Ovary (tissue), 9 donors: ENCODE measurements around the gene KCNN3. TPM values are rescaled to one million over a fixed set of nuclear protein-coding genes. Genes with fewer than 3 reads are reported as not detected.

Experiments
- DNase-seq, 5 donors: peaks; one replicate each; pipeline ENCODE4 v3.0.0-alpha.2; 2019 to 2020
- H3K27ac ChIP-seq, 2 donors: fragments of 200-600 bp; one replicate each; pipeline versions ENCODE4 v1.5.1 to v1.8.0; 2019 to 2022
- H3K27me3 ChIP-seq: fragments of 200-600 bp; one replicate; pipeline ENCODE4 v1.8.0; 2022
- H3K36me3 ChIP-seq: fragments of 200-600 bp; sonication (generic); one replicate; pipeline ENCODE4 v1.5.1; 2019
- H3K4me1 ChIP-seq: one replicate; pipeline ENCODE4 v1.8.1; 2013; ENCODE audit warnings: mild to moderate bottlenecking, moderate library complexity; ENCODE audit not compliant: insufficient read depth
- H3K4me3 ChIP-seq: fragments of 200-600 bp; sonication (generic); one replicate; pipeline ENCODE4 v1.5.1; 2017
- H3K9me3 ChIP-seq, 2 donors: fragments of 200-600 bp in 1 of 2; sonication (generic) in 1 of 2; one replicate each; pipeline versions ENCODE4 v1.5.1 to v1.8.1; 2013 to 2019; ENCODE audit warnings: mild to moderate bottlenecking in 1 of 2, moderate library complexity in 1 of 2
- CTCF ChIP-seq, 3 donors: fragments of 450-650 bp in 2 of 3; fragments of 200-600 bp in 1 of 3; IDR thresholded peaks; one replicate each; pipeline versions ENCODE4 v1.5.1 to v1.8.0; 2016 to 2022; ENCODE audit warnings: antibody characterized with exemption in 3 of 3, mild to moderate bottlenecking in 1 of 3
- EP300 ChIP-seq: sonication (generic); formaldehyde crosslinking; IDR thresholded peaks from one replicate; pipeline ENCODE4 v1.6.1; 2017; ENCODE audit warnings: antibody characterized with exemption
- POLR2A ChIP-seq: fragments of 450-650 bp; IDR thresholded peaks from one replicate; pipeline ENCODE4 v1.6.1; 2017; ENCODE audit warnings: antibody characterized with exemption, mild to moderate bottlenecking, moderate library complexity
- WGBS, 3 donors: extraction: QIAGEN DNeasy Blood & Tissue Kit in 1 of 3; methylation state at CpG; one replicate each; pipeline versions ENCODE4 v1.1.5 to v1.1.7; 2013 to 2017; 5-methylcytosine and 5-hydroxymethylcytosine counted together
- intact Hi-C, 4 donors: fragments of 100-400 bp; cut with DNase I; formaldehyde crosslinking; loops; one replicate each; pipeline versions ENCODE4 v1.11.0 to v1.15.1; 2022 to 2023
- polyA plus RNA-seq, 2 donors: library from polyadenylated mRNA; stranded (reverse); fragments of 200-250 nt in 1 of 2; fragments of 350-450 nt in 1 of 2; fragmentation: Illumina TruSeq in 1 of 2; extraction: RNeasy Lipid Tissue Mini Kit (QIAGEN cat#74804) in 1 of 2; gene quantifications; one replicate each; pipeline ENCODE4 v1.2.3, GENCODE V29; 2013 to 2014
- total RNA-seq, 7 donors: library from RNA; depleted of rRNA in 2 of 7; stranded (reverse); fragments of >200 nt in 2 of 7; fragmentation: NEBNext Ultra II Directional in 3 of 7; extraction: Animal tissue kit (Norgen Biotek cat#: 25700) in 3 of 7; gene quantifications; one replicate each; pipeline versions ENCODE4 v1.1.0 to v1.2.4, GENCODE V29; 2016 to 2023
- donor health status: DM: no; HTN: no; CAD: no; lungs with moderate emphysema.
- donor health status: DM: no; HTN: no; CAD: no.
- donor health status: Bipolar disorder and iron deficiency.
- donor health status: DM: yes; HTN: yes; CAD: no.
- donor health status: DM: no; HTN: no; CAD: no.
- donor health status: DM: yes; HTN: yes; CAD: no.

The KCNN3 gene
- total and polyA plus RNA-seq, 9 donors = 0.71 to 6.1 (median 1.7) TPM

- no peaks in the 10 kb centered on the region for H3K27me3 ChIP-seq
- intact Hi-C loops = no loop called here
- DNase-seq = no peak
- TF ChIP-seq EP300 (no peak), CTCF (IDR thresholded peaks at IDR 0.05) (no peak)
- 83 to 97% (median 88%) methylated on average over 1 of the region's 1 CpG for WGBS, 3 donors
- no peak overlapping the region for H3K27ac ChIP-seq
- no peaks in the 10 kb centered on the region for H3K36me3 ChIP-seq
- H3K9me3 ChIP-seq = no peaks in the 10 kb centered on the region
- no peak overlapping the region for H3K4me3 ChIP-seq
- no peaks in the 10 kb centered on the region for H3K4me1 ChIP-seq
These were observed 59.5 kb downstream of the KCNN3 start for GRCh38 chr1:154810571-154810970.

- intact Hi-C loops = no loop called here
- H3K4me3 ChIP-seq = no peak overlapping the region
These were observed 60.4 kb downstream of the KCNN3 start for GRCh38 chr1:154809436-154810413.

GRCh38 chr1:154808909-154809262, 61.2 kb downstream of the KCNN3 start:
- no peak for TF ChIP-seq POLR2A
- no peak for TF ChIP-seq CTCF (IDR thresholded peaks at IDR 0.05)
- TF ChIP-seq EP300 = no peak
- no peak for DNase-seq
- H3K4me3 ChIP-seq = no peak overlapping the region
- H3K36me3 ChIP-seq = no peaks in the 10 kb centered on the region
- WGBS, 3 donors = 76 to 83% (median 78%) methylated on average over 17 of the region's 17 CpGs
- H3K27ac ChIP-seq = no peak overlapping the region
- intact Hi-C loops = no loop called here
- H3K4me1 ChIP-seq = no peaks in the 10 kb centered on the region
- no peaks in the 10 kb centered on the region for H3K9me3 ChIP-seq
- H3K27me3 ChIP-seq = no peaks in the 10 kb centered on the region

More at GRCh38 chr1:154809436-154810413, 60.4 kb downstream of the KCNN3 start:
- Histone ChIP-seq H3K9me3 (no peaks in the 10 kb centered on the region), H3K4me1 (no peaks in the 10 kb centered on the region), H3K27ac (no peak overlapping the region), H3K36me3 (no peaks in the 10 kb centered on the region), H3K27me3 (no peaks in the 10 kb centered on the region)
- WGBS, 3 donors = 72 to 76% (median 75%) methylated on average over 7 of the region's 7 CpGs
- DNase-seq = no peak
- TF ChIP-seq POLR2A = no peak
- TF ChIP-seq EP300 = no peak
- TF ChIP-seq CTCF (IDR thresholded peaks at IDR 0.05) = no peak

GRCh38 chr1:154808261-154808908, 61.7 kb downstream of the KCNN3 start:
- no peak for TF ChIP-seq EP300
- TF ChIP-seq CTCF (IDR thresholded peaks at IDR 0.05) = no peak
- TF ChIP-seq POLR2A = no peak
- intact Hi-C loops = no loop called here
- DNase-seq = no peak
- Histone ChIP-seq H3K27ac (no peak overlapping the region), H3K4me1 (no peaks in the 10 kb centered on the region), H3K4me3 (no peak overlapping the region), H3K36me3 (no peaks in the 10 kb centered on the region), H3K9me3 (no peaks in the 10 kb centered on the region), H3K27me3 (no peaks in the 10 kb centered on the region)
- 79 to 83% (median 81%) methylated on average over 12 of the region's 12 CpGs for WGBS, 3 donors
